Measurements from ENCODE around the gene TRAPPC4.

DNA sequence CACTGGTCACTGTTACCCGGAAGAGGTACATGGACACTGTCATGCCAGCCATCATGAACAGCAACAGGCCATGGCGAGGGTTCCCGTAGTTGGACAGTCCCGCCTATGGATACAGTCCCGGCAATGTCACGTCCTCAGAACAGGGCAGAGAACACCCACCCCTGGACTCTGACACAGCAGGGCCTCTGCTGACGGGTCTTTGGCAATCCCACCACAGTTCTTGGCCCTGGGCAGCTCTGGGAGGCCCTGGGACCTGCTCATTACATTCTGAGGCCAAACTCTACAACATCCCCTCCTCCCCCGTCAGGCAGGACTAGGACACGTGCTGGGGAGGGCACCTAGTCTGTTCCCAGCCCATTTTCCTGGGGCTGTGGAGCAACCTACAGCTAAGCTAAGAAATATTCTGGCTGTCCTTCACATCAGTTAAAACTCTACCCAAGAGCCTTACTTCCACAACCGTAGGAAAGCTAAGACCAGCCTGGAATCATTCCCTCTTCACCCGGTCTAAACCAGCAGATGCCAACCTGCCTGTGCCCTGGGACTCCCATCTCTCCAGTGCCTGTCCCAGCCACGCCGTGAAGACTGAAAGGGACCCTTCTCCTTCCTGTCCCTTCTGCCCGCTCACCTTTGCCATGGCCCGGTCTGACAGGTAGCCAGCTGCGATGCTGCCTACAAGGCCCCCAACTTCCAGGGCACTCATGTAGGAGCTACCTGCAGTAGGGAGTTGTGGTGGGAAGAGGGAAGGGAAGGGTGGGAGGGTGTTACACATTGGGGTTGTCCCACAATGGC, 7.6 kb downstream of the TRAPPC4 start:
- TF ChIP-seq, protein P1, sequence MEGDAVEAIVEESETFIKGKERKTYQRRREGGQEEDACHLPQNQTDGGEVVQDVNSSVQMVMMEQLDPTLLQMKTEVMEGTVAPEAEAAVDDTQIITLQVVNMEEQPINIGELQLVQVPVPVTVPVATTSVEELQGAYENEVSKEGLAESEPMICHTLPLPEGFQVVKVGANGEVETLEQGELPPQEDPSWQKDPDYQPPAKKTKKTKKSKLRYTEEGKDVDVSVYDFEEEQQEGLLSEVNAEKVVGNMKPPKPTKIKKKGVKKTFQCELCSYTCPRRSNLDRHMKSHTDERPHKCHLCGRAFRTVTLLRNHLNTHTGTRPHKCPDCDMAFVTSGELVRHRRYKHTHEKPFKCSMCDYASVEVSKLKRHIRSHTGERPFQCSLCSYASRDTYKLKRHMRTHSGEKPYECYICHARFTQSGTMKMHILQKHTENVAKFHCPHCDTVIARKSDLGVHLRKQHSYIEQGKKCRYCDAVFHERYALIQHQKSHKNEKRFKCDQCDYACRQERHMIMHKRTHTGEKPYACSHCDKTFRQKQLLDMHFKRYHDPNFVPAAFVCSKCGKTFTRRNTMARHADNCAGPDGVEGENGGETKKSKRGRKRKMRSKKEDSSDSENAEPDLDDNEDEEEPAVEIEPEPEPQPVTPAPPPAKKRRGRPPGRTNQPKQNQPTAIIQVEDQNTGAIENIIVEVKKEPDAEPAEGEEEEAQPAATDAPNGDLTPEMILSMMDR (IDR thresholded peaks at IDR 0.05; ENCODE audit: borderline replicate concordance, extremely low read depth, low read length, poor library complexity, severe bottlenecking): no peak
- TF ChIP-seq EZH2 (IDR thresholded peaks at IDR 0.05; ENCODE audit: borderline replicate concordance, low read depth, low read length, severe bottlenecking): no peak

Data from DND-41 (cell line).